ENCODE measurements around the gene ADAM19. TPM values are rescaled to one million over a fixed set of nuclear protein-coding genes. Genes with fewer than 3 reads are reported as not detected.

The ADAM19 gene
- total and polyA plus RNA-seq, 2 donors from 2014 or later: 0.88 to 9.2 TPM

- FAIRE-seq: no peak
- Histone ChIP-seq H3K9ac (ENCODE audit: low read length in 3 of 3) (no peak overlapping the region), H3K4me3 (ENCODE audit: low read length in 3 of 3) (no peak overlapping the region), H3K9me3 (ENCODE audit: control insufficient read depth in 2 of 3, insufficient read depth in 1 of 3, low read length in 3 of 3) (no peaks in the 10 kb centered on the region), H3K36me3 (ENCODE audit: control insufficient read depth in 2 of 3, insufficient read depth in 3 of 3, low read length in 3 of 3) (no peaks in the 10 kb centered on the region), H3K27ac (ENCODE audit: low read depth in 2 of 2, low read length in 2 of 2) (no peak overlapping the region), H3K27me3 (ENCODE audit: control insufficient read depth, insufficient read depth, low read length) (no peaks in the 10 kb centered on the region), H3K4me1 (ENCODE audit: control insufficient read depth in 2 of 3, insufficient read depth in 2 of 3, low read depth in 1 of 3, low read length in 3 of 3) (no peaks in the 10 kb centered on the region)
- no peak for DNase-seq
- intact Hi-C loops (cut with DNase I): no loop called here
- TF ChIP-seq CTCF (IDR thresholded peaks at IDR 0.05; ENCODE audit: borderline replicate concordance, extremely low read depth, insufficient read depth): no peak
These were observed 24.0 kb upstream of the ADAM19 start for GRCh38 chr5:157599565-157599964.

GRCh38 chr5:157598350-157598936 lies 22.9 kb upstream of the ADAM19 start:
- intact Hi-C loops (cut with DNase I): no loop called here
- Histone ChIP-seq H3K36me3 (ENCODE audit: control insufficient read depth in 2 of 3, insufficient read depth in 3 of 3, low read length in 3 of 3) (no peaks in the 10 kb centered on the region), H3K9me3 (ENCODE audit: control insufficient read depth in 2 of 3, insufficient read depth in 1 of 3, low read length in 3 of 3) (no peaks in the 10 kb centered on the region), H3K9ac (ENCODE audit: low read length in 3 of 3) (no peak overlapping the region), H3K27me3 (ENCODE audit: control insufficient read depth, insufficient read depth, low read length) (no peaks in the 10 kb centered on the region), H3K27ac (ENCODE audit: low read depth in 2 of 2, low read length in 2 of 2) (no peak overlapping the region), H3K4me1 (ENCODE audit: control insufficient read depth in 2 of 3, insufficient read depth in 2 of 3, low read depth in 1 of 3, low read length in 3 of 3) (no peaks in the 10 kb centered on the region), H3K4me3 (ENCODE audit: low read length in 3 of 3) (no peak overlapping the region)
- DNase-seq (no peak), FAIRE-seq (no peak)
- TF ChIP-seq CTCF (IDR thresholded peaks at IDR 0.05; ENCODE audit: borderline replicate concordance, extremely low read depth, insufficient read depth): no peak

DNA sequence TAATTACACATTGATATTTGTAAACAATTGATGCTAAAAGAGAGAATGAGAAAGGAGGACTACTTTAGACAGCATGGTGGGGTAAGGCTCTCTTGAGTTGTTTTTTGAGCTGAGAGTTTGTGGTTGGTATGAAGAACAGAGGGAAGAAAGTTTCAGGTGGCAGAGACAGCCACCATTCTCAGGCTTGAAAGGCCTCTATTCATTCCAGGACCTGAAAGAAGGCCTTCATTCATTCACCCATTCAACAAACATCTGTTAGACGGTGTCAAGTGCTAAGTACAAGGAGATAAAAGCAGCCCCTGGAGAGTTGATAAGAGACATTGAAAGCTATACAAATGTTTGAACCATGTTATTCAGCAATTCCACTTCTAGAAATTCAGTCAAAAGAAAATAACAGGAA lies 21.7 kb upstream of the ADAM19 start:
- Histone ChIP-seq H3K36me3 (ENCODE audit: control insufficient read depth in 2 of 3, insufficient read depth in 3 of 3, low read length in 3 of 3) (no peaks in the 10 kb centered on the region), H3K9ac (ENCODE audit: low read length in 3 of 3) (no peak overlapping the region), H3K4me1 (ENCODE audit: control insufficient read depth in 2 of 3, insufficient read depth in 2 of 3, low read depth in 1 of 3, low read length in 3 of 3) (no peaks in the 10 kb centered on the region), H3K27me3 (ENCODE audit: control insufficient read depth, insufficient read depth, low read length) (no peaks in the 10 kb centered on the region), H3K4me3 (ENCODE audit: low read length in 3 of 3) (no peak overlapping the region), H3K27ac (ENCODE audit: low read depth in 2 of 2, low read length in 2 of 2) (no peak overlapping the region), H3K9me3 (ENCODE audit: control insufficient read depth in 2 of 3, insufficient read depth in 1 of 3, low read length in 3 of 3) (no peaks in the 10 kb centered on the region)
- no peak for TF ChIP-seq CTCF (IDR thresholded peaks at IDR 0.05; ENCODE audit: borderline replicate concordance, extremely low read depth, insufficient read depth)
- intact Hi-C loops (cut with DNase I): no loop called here
- DNase-seq (no peak), FAIRE-seq (no peak)

DNA sequence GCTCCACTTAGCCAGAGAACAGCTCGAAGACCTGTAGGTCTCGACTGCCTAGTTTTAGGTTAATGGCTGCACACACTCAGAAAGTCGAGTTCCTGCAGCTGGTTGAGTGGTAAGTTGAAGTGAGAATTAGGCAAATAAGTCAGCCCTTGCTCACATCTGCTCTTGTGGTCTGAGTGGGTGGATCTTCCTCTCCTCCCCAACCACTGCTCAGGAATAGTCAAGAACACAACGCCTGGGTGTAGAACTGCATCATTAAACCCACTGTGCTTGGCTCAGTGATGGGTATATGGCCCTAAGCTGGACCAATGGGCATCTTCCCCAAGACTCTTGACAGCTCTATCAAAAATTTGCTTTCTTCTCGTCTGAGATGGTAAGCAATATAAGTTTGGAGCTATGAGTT lies 20.9 kb upstream of the ADAM19 start:
- intact Hi-C loops (cut with DNase I): no loop called here
- Histone ChIP-seq H3K27me3 (ENCODE audit: control insufficient read depth, insufficient read depth, low read length) (no peaks in the 10 kb centered on the region), H3K4me3 (ENCODE audit: low read length in 3 of 3) (no peak overlapping the region), H3K27ac (ENCODE audit: low read depth in 2 of 2, low read length in 2 of 2) (no peak overlapping the region), H3K9me3 (ENCODE audit: control insufficient read depth in 2 of 3, insufficient read depth in 1 of 3, low read length in 3 of 3) (no peaks in the 10 kb centered on the region), H3K36me3 (ENCODE audit: control insufficient read depth in 2 of 3, insufficient read depth in 3 of 3, low read length in 3 of 3) (no peaks in the 10 kb centered on the region), H3K4me1 (ENCODE audit: control insufficient read depth in 2 of 3, insufficient read depth in 2 of 3, low read depth in 1 of 3, low read length in 3 of 3) (no peaks in the 10 kb centered on the region), H3K9ac (ENCODE audit: low read length in 3 of 3) (no peak overlapping the region)
- FAIRE-seq: no peak
- DNase-seq: no peak
- no peak for TF ChIP-seq CTCF (IDR thresholded peaks at IDR 0.05; ENCODE audit: borderline replicate concordance, extremely low read depth, insufficient read depth)
